K562 treated with DMSO at 1 percent for 12 hours (cell line): Measurements from ENCODE around the gene WDR90. TPM values are rescaled to one million over a fixed set of nuclear protein-coding genes. Genes with fewer than 3 reads are reported as not detected.

Source experiments
- total RNA-seq: library from RNA; unstranded; fragments of 300-600 nt; gene quantifications from 2 replicates; pipeline ENCODE4 v1.2.3, GENCODE V29; 2022; ENCODE audit not compliant: insufficient read depth

WDR90 gene
- total RNA-seq, result 3.2 and 3.7 TPM in 2 replicates

DNA sequence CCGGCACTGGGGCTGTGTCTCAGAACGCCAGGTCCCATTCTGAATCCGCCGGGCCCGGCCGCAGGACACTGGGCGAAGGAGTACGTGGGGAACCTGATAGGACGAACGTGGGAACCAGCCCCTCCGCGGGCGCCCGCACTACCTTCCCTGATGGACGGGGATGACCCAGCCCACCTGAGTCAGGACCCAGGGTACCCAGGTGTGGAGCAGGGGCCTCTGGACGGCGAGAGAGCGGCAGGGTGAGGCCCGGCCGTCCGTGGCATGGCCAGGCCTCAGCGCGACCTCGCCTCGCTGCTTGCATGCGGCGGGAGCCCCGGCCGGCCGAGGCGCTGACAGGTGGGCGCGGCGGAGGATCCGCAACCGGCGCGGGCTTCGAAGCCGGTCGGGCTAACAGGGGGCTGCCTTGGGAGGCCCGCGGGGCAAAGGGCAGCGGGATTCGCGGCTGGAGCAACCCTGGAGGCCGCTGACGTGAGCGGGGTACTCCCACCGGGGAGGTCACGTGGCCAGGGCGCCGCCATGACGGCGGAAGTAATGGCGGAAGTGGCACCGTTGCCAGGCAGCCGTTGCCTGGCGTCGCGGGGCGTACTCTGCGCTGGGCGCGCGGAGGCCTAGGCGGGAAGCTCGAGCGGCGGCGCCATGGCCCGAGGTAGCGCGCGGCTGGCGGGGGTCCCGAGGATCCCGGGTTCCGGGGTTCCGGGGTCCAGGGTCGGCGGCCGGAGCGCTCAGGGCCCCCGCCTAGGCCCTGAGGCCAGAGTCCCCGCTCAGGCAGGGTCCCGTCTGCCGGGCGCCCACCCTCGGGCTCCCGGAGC lies at the start of gene WDR90:
Gene WDR90 (plus strand): TSS at position 585 of the 809 bp plus-strand sequence. CDS start 52 bp downstream, at position 637.

DNA sequence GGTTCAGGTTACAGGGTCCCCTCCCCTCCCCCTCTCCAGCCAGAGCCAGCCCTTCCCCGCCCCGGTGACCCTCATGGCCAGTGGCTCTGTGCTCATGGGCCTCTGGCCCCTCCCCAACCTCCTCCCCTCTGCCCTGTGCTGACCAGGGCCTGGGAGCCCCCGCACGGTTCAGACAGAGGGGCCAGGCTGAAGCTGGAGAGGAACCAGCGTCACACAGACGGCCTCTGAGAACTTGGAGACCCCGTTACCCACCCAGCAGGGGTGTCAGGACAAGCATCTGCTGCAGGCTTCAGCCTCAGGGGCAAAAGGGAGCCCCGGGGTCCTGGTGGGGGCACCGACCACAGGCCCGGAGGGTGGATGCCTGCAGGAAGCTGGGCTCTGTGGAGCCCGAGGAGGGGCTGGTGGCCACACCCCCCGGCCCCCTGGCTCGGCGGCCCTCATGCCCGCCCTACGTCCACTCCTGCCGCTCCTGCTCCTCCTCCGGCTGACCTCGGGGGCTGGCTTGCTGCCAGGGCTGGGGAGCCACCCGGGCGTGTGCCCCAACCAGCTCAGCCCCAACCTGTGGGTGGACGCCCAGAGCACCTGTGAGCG lies 18.3 kb upstream of the WDR90 start, which contains the start of gene WFIKKN1:
Gene WFIKKN1 (plus strand): TSS at position 171 of the 591 bp plus-strand sequence. CDS start 269 bp downstream, at position 440.

DNA sequence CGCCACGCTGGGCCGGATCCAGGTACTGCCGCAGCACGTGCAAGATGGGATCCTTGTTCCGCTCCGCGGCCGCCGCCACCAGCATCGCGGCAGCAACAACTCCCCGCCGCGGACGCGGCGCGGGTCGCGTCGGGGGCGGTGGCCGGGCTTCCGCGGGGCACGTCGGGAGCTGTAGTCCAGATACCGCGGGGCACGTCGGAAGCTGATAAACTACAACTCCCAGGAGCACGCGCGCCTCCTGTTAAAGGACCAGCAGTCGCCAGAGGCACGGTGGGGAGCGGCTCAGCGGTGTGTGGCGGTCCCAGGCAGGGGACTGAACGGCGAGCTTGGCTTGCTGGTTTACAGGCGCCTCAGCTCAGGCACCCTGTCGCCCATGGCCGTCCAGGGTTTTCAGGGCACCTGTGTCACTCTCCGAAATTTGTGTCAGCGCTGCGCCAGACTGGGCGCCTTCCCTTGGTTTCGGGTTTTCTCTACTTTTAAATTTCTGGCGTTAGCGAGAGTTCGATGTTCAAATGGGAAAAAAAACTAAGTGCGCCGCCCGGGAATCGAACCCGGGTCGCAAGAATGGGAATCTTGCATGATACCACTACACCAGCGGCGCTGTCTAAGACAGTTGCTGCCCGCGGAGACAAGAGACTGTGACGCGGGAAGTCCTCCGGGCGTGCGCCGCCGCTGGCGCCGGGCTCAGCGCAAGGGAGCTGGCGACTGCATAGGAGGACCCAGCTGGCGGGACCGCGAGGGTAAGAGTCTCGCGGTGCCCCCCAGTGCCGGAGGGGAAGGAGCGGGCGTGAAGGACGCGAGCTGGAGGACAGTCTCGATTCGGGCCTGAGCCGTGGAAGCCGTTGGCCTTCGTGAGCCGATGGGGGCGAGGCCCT lies 12.7 kb upstream of the WDR90 start, which contains the start of gene METTL26:
Gene METTL26 (minus strand): TSS at position 100 of the 875 bp plus-strand sequence. CDS start 15 bp downstream, at position 85.

DNA sequence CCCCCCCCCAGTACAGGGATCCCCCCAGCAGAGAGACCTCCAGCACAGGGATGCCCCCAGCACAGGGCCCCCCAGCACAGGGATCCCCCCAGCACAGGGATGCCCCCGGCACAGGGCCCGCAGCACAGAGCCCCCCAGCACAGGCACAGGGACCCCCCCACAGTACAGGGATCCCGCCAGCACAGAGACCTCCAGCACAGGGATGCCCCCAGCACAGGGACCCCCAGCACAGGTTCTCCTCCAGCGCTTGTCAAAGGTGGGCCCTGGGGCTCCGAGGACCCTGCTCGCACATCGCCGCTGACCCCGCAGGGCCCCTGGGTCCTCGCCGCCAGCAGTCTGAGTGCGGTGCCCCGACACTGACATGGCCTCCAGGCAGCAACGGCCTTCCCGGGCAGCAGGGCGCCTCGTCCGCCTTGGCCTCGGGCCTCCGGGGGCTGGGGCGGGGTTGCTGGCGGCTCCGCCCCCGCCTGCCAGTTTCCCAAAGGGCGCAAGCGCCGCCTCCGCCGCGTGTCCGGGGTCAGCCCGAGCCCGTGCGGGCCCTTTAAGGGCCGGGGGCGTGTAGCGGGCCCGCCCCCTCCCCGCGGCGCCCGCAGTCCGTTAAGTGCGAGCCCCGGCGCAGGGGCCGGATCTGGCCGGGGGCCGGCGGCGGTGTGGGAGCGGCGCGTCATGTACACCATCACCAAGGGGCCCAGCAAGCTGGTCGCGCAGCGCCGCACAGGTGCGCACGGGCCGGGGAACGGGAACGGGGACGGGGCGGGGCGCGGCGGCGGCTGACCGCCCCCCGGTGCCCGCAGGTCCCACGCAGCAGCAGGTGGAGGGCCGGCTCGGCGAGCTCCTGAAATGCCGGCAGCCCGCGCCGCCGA lies 7.6 kb upstream of the WDR90 start, which contains the start of gene MCRIP2:
Gene MCRIP2 (plus strand): TSS at position 503 of the 863 bp plus-strand sequence. CDS start 164 bp downstream, at position 667.

DNA sequence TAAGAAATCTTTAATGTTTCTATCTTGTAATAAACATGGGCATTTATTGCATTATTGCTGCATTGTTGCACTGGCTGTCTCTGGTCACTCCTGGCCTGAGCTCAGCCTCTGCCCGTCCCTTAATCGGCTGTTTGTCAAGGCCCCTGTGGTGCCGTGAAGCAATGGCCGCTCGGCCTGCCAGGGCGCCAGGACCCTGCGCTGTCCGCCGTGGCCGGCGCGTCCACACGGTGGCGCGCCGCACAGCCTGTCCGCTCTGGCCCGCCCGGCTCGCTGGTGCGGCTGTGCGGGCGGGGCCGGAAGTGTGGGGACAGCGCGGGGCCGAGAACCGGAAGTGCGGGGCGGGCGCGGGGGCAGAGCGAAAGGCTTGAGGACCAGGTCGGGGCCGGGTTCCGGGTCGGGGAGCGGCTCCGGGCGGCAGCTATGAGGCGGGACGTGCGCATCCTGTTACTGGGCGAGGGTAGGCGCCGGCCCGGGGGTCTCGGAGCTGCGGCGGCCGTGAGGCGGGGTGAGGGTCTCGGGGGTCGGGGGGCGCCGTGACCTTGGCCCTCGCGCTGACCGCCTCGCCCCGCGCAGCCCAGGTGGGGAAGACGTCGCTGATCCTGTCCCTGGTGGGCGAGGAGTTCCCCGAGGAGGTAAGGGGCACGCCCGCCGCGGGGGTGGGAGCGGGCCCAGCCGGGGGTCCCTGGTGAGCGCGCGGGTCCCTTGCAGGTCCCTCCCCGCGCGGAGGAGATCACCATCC lies 18.8 kb downstream of the WDR90 start, which contains the start of gene RHOT2:
Gene RHOT2 (plus strand): TSS at position 353 of the 739 bp plus-strand sequence. CDS start 68 bp downstream, at position 421.

DNA sequence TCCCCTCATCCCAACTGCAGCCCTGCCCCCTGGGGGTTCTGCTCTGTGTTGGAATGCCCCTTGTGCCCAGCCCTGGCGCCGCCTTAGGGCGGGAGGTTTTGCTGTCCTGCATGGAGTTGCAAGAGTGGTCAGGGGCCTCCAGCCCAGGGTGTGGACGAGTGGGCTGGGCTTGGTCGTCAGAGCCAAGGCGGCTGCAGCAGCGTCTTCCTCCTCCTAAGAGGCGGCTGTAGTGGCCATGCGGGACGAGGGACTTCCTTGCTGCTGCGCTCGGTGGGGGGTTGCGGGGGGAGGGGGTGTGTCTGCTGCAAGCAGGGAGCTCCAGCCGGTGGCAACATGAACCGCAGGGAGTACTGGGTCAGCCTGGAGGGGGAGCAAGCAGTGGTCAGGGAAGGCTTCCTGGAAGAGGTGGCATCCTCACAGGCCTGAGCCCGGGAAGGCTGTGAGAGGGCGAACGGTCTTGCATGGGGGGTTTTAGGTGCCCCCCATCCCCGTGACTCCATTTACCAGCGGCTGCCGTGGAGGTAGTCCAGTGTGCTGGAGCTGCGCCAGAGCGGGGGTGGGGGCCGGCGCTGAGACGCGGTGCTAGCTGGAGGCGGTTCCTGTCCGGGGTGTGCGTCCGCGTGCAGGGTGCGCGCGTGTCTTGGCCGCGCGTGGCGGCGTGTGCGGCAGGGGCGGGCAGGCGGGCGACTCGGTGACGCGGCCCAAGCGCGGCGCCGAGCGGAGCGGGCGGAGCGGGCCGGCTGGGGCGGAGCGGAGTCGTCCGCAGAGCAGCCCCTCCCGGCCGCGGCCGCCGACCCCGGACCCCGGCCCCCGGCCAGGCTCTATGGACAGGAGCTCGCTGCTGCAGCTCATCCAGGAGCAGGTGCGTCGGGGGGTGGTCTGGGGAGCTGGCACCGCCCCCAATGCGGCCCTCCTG lies 26.1 kb downstream of the WDR90 start, which contains the start of gene RHBDL1:
Gene RHBDL1 (plus strand): TSS at position 704 of the 916 bp plus-strand sequence. CDS start 120 bp downstream, at position 824.

DNA sequence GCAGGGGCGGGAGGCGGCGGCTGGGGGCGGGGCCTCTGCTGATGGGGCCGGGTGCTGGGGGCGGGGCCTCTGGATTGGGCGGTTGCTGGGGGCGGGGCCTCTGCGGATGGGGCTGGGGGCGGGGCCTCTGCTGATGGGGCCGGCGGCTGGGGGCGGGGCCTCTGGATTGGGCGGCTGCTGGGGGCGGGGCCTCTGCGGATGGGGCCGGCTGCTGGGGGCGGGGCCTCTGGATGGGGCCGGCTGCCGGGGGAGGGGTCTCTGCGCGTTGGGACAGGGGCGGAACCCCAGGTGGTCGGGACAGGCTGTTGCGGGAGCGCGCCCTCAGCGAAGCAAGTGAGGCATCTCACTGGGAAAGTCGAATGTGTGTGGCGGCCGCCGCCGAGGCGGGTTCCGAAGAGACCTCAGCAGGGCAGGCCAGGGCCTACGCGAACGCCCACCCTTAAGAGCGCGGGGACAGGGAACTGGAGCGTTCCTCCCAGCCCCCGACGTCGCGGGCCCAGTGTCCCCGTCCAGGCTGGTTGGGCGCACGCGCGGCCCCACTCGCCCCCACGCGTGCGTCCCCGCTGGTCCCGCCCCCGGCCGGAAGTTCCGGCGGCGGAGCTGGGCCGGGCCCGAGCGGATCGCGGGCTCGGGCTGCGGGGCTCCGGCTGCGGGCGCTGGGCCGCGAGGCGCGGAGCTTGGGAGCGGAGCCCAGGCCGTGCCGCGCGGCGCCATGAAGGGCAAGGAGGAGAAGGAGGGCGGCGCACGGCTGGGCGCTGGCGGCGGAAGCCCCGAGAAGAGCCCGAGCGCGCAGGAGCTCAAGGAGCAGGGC lies 30.9 kb downstream of the WDR90 start, which contains the start of gene STUB1:
Gene STUB1 (plus strand): TSS at position 597 of the 811 bp plus-strand sequence. CDS start 116 bp downstream, at position 713.

DNA sequence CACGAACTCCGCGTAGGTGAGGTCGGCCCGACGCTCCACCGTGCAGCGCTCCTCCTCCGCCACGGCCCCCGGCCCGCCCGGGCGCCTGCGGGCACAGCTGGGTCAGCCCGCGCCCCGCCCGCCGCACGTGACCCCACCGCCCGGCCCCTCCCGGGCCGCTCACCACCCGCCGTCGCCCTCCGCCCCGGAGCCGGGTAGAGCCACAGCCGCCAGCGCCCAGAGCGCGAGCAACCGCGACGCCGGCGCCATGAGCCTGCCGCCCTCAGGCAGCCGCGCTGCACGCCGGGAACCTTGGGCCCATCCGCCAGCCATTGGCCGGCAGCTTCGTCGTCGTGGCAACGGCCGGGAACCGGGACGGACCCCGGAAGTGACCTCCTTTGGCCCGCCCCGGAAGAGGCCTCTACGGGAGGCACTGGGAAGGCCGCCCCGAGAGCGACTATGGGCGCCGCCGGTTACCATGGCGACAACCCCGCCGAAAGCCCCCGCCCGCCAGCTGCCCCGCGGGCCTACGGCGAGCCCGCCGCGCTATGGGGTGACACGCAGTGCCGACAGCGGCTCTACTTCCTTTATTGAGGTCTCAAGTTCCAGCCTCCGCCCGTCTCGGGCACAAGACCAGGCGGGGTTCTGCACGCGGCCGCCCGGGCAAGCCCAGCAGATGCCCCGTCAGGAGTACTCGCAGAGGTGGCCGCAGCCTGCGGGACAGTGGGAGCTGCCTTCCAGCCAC lies 35.1 kb downstream of the WDR90 start, which contains the start of gene JMJD8:
Gene JMJD8 (minus strand): TSS at position 264 of the 724 bp plus-strand sequence. CDS start 15 bp downstream, at position 249.

DNA sequence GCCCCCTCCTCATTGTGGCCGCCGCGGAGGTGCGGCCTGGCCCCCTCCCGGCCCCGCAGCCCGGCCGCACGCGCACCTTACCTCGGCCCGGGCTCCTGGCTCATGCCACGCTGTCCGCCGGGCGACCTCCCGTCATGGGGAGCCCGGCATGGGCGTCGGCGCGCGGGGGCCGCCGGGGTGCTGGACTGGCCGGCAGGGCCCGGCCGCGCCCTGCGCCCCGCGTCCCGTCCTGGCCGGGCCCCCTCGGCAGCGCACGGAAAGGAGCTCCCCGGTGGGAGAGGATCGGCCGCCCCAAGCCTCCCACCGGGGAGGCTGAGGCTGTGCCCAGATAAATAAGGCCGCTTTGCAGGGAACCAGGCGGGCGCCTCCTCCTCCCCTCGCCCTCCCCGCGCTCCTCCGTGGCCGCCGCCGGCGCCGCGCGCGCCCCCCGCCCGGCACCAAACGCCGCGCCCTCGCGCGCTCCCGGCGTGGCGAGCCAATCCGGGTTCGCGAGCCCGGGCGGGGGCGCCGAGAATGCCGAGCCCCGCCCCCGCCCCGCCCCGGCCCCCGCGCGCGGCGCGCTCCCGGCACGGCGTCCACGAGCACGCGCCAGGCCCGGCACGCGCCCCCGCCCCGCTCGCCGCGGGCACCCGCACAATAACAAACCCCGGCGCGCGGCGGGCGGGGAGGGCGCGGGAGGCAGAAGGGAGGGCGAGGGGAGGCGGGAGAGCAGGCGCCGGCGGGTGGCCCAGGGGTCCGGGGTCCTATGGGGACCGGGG lies 56.4 kb downstream of the WDR90 start, which contains the start of gene FBXL16:
Gene FBXL16 (minus strand): TSS at position 371 of the 758 bp plus-strand sequence. CDS start 8,396 bp downstream, outside the sequence.

DNA sequence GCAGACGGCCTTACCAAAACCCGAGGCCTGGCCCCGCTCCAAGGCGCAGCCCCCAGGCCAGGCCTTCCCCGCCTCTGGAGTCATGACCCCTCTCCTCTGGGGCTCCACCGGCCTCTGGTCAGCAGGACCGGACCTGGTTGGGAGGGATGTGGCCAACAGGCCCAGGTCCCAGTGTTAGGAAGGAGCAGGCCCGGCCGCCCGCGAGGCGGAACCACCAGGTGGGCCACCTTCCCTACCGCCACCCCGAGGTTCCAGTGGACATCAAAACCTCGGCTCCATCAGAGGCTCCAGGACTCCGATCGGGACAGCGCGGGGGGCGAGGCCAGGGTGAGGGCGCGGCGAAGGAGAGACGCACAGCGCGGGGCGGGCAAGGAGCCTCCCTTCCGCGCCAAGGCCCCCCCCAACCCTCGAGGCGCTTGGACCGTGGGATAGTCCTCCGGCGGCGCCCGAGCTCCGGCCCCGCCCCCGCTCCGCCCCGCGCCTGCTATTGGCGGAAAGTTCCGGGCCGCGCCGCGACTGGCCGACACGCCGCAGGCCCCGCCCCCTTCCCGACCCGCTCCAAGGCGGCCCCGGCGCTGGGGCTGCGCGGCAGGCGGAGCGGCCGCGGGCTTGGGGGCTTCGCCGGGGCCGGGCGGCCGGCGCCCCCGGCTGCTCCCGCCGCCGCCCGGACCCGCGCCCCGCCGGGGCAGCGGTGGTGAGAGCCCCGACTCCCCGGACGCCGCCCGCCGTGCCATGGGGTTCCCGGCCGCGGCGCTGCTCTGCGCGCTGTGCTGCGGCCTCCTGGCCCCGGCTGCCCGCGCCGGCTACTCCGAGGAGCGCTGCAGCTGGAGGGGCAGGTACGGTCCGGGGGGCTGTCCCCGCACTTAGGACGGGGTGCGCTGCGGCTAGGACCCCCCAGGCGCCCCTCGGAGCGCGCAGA lies 65.7 kb downstream of the WDR90 start, which contains the start of gene METRN:
Gene METRN (plus strand): TSS at position 561 of the 919 bp plus-strand sequence. CDS start 172 bp downstream, at position 733.

Other genes with a start within 250 kb of the WDR90 start
- 36.2 and 36.4 TPM in 2 replicates for gene DECR2, start 247.5 kb upstream of the WDR90 start, total RNA-seq
- 10.5 and 18.8 TPM in 2 replicates for gene RAB11FIP3, start 223.7 kb upstream of the WDR90 start, total RNA-seq
- gene CAPN15, start 121.7 kb upstream of the WDR90 start, total RNA-seq, result 40.3 and 60.1 TPM in 2 replicates
- not detected in 2 replicates for gene PRR35, start 89.0 kb upstream of the WDR90 start, total RNA-seq
- 8.4 and 8.5 TPM in 2 replicates for gene NHLRC4, start 82.4 kb upstream of the WDR90 start, total RNA-seq
- 31.0 and 43.5 TPM in 2 replicates for gene PIGQ, start 79.4 kb upstream of the WDR90 start, total RNA-seq
- gene RAB40C, start 59.3 kb upstream of the WDR90 start, total RNA-seq, result 26.5 and 38.7 TPM in 2 replicates
- gene WFIKKN1, start 18.4 kb upstream of the WDR90 start, total RNA-seq, result 10.4 and 11.0 TPM in 2 replicates
- gene METTL26, start 13.1 kb upstream of the WDR90 start, total RNA-seq, result 95.4 and 142 TPM in 2 replicates
- gene MCRIP2, start 7.5 kb upstream of the WDR90 start, total RNA-seq, result 62.3 and 95.4 TPM in 2 replicates
- 131 and 154 TPM in 2 replicates for gene RHOT2, start 18.8 kb downstream of the WDR90 start, total RNA-seq
- gene RHBDL1, start 26.3 kb downstream of the WDR90 start, total RNA-seq, result 2.5 and 4.9 TPM in 2 replicates
- gene STUB1, start 31.0 kb downstream of the WDR90 start, total RNA-seq, result 108 and 141 TPM in 2 replicates
- 60.7 and 81.8 TPM in 2 replicates for gene JMJD8, start 35.0 kb downstream of the WDR90 start, total RNA-seq
- gene WDR24, start 41.0 kb downstream of the WDR90 start, total RNA-seq, result 21.7 and 24.9 TPM in 2 replicates
- gene FBXL16, start 56.4 kb downstream of the WDR90 start, total RNA-seq, result 2.5 and 3.3 TPM in 2 replicates
- gene METRN, start 65.8 kb downstream of the WDR90 start, total RNA-seq, result 38.5 and 41.4 TPM in 2 replicates
- gene ANTKMT, start 71.8 kb downstream of the WDR90 start, total RNA-seq, result 53.9 and 76.5 TPM in 2 replicates
- 1.7 and 2.0 TPM in 2 replicates for gene CCDC78, start 77.1 kb downstream of the WDR90 start, total RNA-seq
- gene HAGHL, start 77.7 kb downstream of the WDR90 start, total RNA-seq, result 15.9 and 18.7 TPM in 2 replicates
- gene CIAO3, start 91.6 kb downstream of the WDR90 start, total RNA-seq, result 33.1 and 44.1 TPM in 2 replicates
- gene MSLN, start 111.4 kb downstream of the WDR90 start, total RNA-seq, result not detected in 2 replicates
- gene RPUSD1, start 139.0 kb downstream of the WDR90 start, total RNA-seq, result 40.4 and 44.0 TPM in 2 replicates
- gene CHTF18, start 139.3 kb downstream of the WDR90 start, total RNA-seq, result 28.6 and 57.6 TPM in 2 replicates
- not detected in 2 replicates for gene GNG13, start 151.4 kb downstream of the WDR90 start, total RNA-seq